NB4 (cell line): ENCODE results near the gene HOXA4.

Experiments
- CTCF ChIP-seq: IDR thresholded peaks from one replicate; pipeline ENCODE4 v1.5.1; 2012; ENCODE audit warnings: low read depth, low read length
- MAX ChIP-seq: IDR thresholded peaks from 2 replicates; pipeline ENCODE4 v1.6.1; 2011; ENCODE audit warnings: low read depth, low read length
- MYC ChIP-seq: IDR thresholded peaks from 2 replicates; pipeline ENCODE4 v1.6.1; 2011; ENCODE audit warnings: low read depth, low read length
- POLR2A ChIP-seq: IDR thresholded peaks from 2 replicates; pipeline ENCODE4 v1.6.1; 2011; ENCODE audit warnings: mild to moderate bottlenecking; ENCODE audit not compliant: insufficient read length; ENCODE audit errors: extremely low read depth

- TF ChIP-seq CTCF, result no peak
- no peak for TF ChIP-seq MYC
- no peak for TF ChIP-seq POLR2A
- TF ChIP-seq MAX, result no peak
These were observed 51.8 kb downstream of the HOXA4 start for GRCh38 chr7:27078616-27079233.
